Measurements from ENCODE around the gene LRTM2. TPM values are rescaled to one million over a fixed set of nuclear protein-coding genes. Genes with fewer than 3 reads are reported as not detected.

LRTM2 gene
- total RNA-seq, 2 donors from 2014 or later: not detected

GRCh38 chr12:1790444-1790843 lies 29.9 kb upstream of the LRTM2 start:
- intact Hi-C loops (cut with DNase I): loop anchor here (2.0 to 5.0 kb wide), 4 partner anchors 130 to 372 kb away; no protein-coding TSS in a partner anchor
- TF ChIP-seq POLR2A (IDR thresholded peaks at IDR 0.05) (no peak), CTCF (IDR thresholded peaks at IDR 0.05) (no peak)
- WGBS: 76% methylated on average over 7 of the region's 7 CpGs

GRCh38 chr12:1791104-1791841 lies 29.1 kb upstream of the LRTM2 start:
- DNase-seq (ENCODE audit: low spot score): peak; percentile 61
- H3K27me3 ChIP-seq (replicated peaks; ENCODE audit: insufficient read depth): no peaks in the 10 kb centered on the region
- H3K36me3 ChIP-seq: no peaks in the 10 kb centered on the region
- no peaks in the 10 kb centered on the region for H3K4me1 ChIP-seq (replicated peaks)
- 45% methylated on average over 10 of the region's 10 CpGs for WGBS
- intact Hi-C loops (cut with DNase I): loop anchor here (2.0 to 5.0 kb wide), 4 partner anchors 130 to 371 kb away; no protein-coding TSS in a partner anchor
- TF ChIP-seq CTCF (IDR thresholded peaks at IDR 0.05): peak; percentile 56 to 93 (median 86)
- TF ChIP-seq POLR2AphosphoS5 (IDR thresholded peaks at IDR 0.05): peak; percentile 46
- TF ChIP-seq POLR2A (IDR thresholded peaks at IDR 0.05): no peak
- H3K9me3 ChIP-seq: no peaks in the 10 kb centered on the region
- no peak overlapping the region for H3K4me3 ChIP-seq
- no peak overlapping the region for H3K27ac ChIP-seq

More at GRCh38 chr12:1790444-1790843, 29.9 kb upstream of the LRTM2 start:
- Histone ChIP-seq H3K36me3 (no peaks in the 10 kb centered on the region), H3K4me3 (no peak overlapping the region), H3K9me3 (no peaks in the 10 kb centered on the region), H3K27ac (no peak overlapping the region), H3K27me3 (replicated peaks; ENCODE audit: insufficient read depth) (no peaks in the 10 kb centered on the region), H3K4me1 (replicated peaks) (no peaks in the 10 kb centered on the region)
- no peak for DNase-seq (ENCODE audit: low spot score)

GRCh38 chr12:1792406-1792805 lies 28.0 kb upstream of the LRTM2 start:
- H3K27ac ChIP-seq: no peak overlapping the region
- no peaks in the 10 kb centered on the region for H3K27me3 ChIP-seq (replicated peaks; ENCODE audit: insufficient read depth)
- no peak overlapping the region for H3K4me3 ChIP-seq
- no peaks in the 10 kb centered on the region for H3K9me3 ChIP-seq
- TF ChIP-seq POLR2A (IDR thresholded peaks at IDR 0.05) (no peak), CTCF (IDR thresholded peaks at IDR 0.05) (no peak), POLR2AphosphoS5 (IDR thresholded peaks at IDR 0.05) (no peak)
- no peaks in the 10 kb centered on the region for H3K36me3 ChIP-seq
- peaks cover 5% of the 10 kb centered on the region for H3K4me1 ChIP-seq (replicated peaks)
- 84% methylated on average over 6 of the region's 6 CpGs for whole genome bisulfite sequencing
- intact Hi-C loops (cut with DNase I): loop anchor here (5.0 kb wide), 2 partner anchors 160 to 370 kb away; no protein-coding TSS in a partner anchor
- DNase-seq (ENCODE audit: low spot score): no peak

- intact Hi-C loops (cut with DNase I): loop anchor here (5.0 kb wide), 2 partner anchors 161 to 369 kb away; no protein-coding TSS in a partner anchor
Observed at GRCh38 chr12:1793426-1794210, 26.7 kb upstream of the LRTM2 start.

More at GRCh38 chr12:1793426-1794210, 26.7 kb upstream of the LRTM2 start:
- Histone ChIP-seq H3K4me1 (replicated peaks) (peaks cover 5% of the 10 kb centered on the region), H3K27me3 (replicated peaks; ENCODE audit: insufficient read depth) (no peaks in the 10 kb centered on the region), H3K9me3 (no peaks in the 10 kb centered on the region), H3K36me3 (no peaks in the 10 kb centered on the region), H3K4me3 (no peak overlapping the region), H3K27ac (no peak overlapping the region)
- 94% methylated on average over 26 of the region's 26 CpGs for WGBS
- TF ChIP-seq POLR2A (IDR thresholded peaks at IDR 0.05) (no peak), POLR2AphosphoS5 (IDR thresholded peaks at IDR 0.05) (no peak), CTCF (IDR thresholded peaks at IDR 0.05) (no peak)
- DNase-seq (ENCODE audit: low spot score): no peak
